Loucy (cell line): Measurements from ENCODE around the gene TTC14.

Experiments used
- EZH2phosphoT487 ChIP-seq: fragments of 200-600 bp; IDR thresholded peaks from 2 replicates; pipeline ENCODE4 v1.6.1; 2018; ENCODE audit warnings: antibody characterized with exemption, mild to moderate bottlenecking, moderate library complexity, borderline replicate concordance
- TF ChIP-seq, protein P1 (sequence below): fragments of 200-600 bp; sonication (generic); conservative IDR thresholded peaks from 2 replicates; pipeline ENCODE4 v1.5.1; 2014; ENCODE audit warnings: mild to moderate bottlenecking, antibody characterized with exemption, low read length

- no peak for TF ChIP-seq EZH2phosphoT487
- TF ChIP-seq, protein P1, sequence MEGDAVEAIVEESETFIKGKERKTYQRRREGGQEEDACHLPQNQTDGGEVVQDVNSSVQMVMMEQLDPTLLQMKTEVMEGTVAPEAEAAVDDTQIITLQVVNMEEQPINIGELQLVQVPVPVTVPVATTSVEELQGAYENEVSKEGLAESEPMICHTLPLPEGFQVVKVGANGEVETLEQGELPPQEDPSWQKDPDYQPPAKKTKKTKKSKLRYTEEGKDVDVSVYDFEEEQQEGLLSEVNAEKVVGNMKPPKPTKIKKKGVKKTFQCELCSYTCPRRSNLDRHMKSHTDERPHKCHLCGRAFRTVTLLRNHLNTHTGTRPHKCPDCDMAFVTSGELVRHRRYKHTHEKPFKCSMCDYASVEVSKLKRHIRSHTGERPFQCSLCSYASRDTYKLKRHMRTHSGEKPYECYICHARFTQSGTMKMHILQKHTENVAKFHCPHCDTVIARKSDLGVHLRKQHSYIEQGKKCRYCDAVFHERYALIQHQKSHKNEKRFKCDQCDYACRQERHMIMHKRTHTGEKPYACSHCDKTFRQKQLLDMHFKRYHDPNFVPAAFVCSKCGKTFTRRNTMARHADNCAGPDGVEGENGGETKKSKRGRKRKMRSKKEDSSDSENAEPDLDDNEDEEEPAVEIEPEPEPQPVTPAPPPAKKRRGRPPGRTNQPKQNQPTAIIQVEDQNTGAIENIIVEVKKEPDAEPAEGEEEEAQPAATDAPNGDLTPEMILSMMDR = no peak
Measured at GRCh38 chr3:180590396-180590795, 11.6 kb upstream of the TTC14 start.
